Activated CD8-positive, alpha-beta memory T cell treated with anti-CD3 and anti-CD28 coated beads for 36 hours (primary cell): ENCODE data around the gene RNGTT. TPM values are rescaled to one million over a fixed set of nuclear protein-coding genes. Genes with fewer than 3 reads are reported as not detected.

Source experiments
- CTCF ChIA-PET: fragments of 350-600 bp; sonication (Branson Sonifier 250); formaldehyde crosslinking; loops from one replicate; lab custom pipeline; 2021; ENCODE audit warnings: antibody characterized with exemption; lab: Charles Lee
- POLR2A ChIA-PET: fragments of 350-600 bp; sonication (Branson Sonifier 250); formaldehyde crosslinking; loops from one replicate; lab custom pipeline; 2021; ENCODE audit warnings: antibody characterized with exemption; lab: Charles Lee
- total RNA-seq, 2 experiments: library from RNA; stranded (reverse); gene quantifications; one replicate each; pipeline ENCODE4 v1.2.3, GENCODE V29; 2021

Gene RNGTT
- total RNA-seq, 2 experiments from 2014 or later: 20.4 to 22.1 TPM

DNA sequence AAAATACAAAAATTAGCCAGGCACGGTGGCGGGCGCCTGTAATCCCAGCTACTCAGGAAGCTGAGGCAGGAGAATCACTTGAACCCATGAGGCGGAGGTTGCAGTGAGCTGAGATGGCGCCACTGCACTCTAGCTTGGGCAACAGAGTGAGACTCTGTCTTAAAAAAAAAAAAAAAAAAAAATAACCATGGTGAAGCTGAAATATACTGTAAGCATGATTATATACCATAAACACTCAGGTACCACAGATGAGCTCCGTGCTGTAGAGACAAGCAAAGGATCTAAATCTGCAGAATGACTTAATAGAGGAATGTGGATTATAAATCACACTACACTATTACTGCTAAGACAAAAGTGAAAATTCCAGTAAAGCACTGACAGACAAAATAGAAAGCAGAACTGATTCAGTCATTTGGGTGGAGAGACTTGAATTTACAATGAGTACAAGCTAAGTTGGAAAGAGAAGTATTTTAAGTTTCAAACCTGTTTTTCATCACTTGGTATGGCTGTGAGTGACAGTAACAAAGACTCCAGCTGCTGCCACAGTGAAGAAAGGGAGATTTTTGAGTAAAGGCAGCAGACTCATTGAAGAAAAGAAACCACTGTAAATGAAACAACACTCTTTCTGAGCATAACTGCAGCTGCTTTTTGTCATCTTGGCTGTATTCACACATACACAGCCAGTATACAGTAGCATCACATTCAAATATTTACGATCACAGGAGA, 322.1 kb downstream of the RNGTT start:
- ChIA-PET POLR2A (no interaction called here), CTCF (no interaction called here)

DNA sequence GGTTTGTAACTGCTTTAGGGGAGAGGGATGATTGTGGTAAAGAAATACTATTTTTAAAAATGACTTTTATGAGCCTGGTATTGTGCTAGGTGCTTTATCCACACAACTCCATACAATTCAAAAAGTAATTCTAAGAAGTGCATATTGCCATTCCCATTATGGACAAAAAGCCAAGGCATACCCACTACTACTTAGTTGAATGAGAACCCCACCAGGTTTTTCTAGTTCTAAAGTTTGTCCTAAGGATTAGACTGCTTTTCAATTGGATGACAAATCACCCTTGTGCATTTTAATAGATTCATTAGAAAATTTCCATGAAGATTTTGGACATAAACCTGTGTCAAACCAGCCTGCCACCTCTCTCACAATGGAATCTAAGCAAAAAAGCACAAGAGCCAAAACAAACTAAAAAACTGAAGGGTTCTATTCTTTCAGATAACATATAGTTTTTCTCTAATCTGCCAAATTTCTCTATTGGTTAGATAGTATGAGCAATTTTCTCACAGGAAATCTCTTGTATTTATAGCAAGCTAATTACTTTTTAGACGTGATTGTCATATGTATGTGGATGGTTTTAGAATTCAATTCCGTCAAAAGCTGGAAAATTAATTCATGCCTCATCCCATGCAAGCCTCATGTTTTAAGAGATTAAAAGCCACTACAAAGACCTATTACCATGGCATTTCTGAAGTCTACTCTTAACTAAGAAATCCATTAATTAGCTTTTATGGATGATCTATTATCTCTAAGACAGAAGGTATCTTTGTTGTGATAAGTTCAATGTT, 325.5 kb downstream of the RNGTT start:
- ChIA-PET POLR2A (no interaction called here), CTCF (no interaction called here)

- POLR2A ChIA-PET: no interaction called here
- CTCF ChIA-PET: no interaction called here
Measured at GRCh38 chr6:88636871-88637270, 326.5 kb downstream of the RNGTT start.

- ChIA-PET POLR2A (no interaction called here), CTCF (no interaction called here)
Measured at GRCh38 chr6:88633782-88634181, 329.6 kb downstream of the RNGTT start.

GRCh38 chr6:88631830-88632229, 331.6 kb downstream of the RNGTT start:
- POLR2A ChIA-PET: no interaction called here

DNA sequence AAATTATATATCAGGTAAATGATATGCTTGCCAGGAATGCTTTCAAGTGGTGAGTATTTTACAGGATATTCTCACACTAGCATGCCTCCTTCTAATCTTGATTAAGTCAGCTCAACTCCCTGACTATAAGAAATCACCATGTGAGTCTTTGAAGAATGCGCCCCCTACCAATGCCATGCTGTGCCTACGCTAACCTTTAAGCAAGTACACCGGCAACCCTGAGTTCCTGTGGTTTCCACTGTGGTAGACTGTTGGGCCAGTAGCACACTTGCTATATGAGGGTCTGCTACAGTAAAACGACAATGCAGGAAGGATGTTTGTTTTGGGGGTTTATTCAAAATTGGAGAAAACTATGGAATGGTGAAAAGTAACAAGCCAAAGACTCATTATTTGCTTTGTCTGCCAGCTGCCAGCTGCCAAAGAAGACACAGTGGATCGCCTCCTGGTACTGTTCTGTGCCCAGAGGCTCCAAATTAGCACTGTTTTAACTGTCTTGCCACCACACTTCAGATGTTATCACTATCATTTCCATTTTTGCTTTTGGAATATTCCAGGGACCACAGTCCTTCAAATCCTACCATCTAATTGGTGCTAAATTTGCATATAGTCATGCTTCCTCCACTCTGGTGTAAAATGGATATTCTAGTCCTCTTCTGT, 333.5 kb downstream of the RNGTT start:
- ChIA-PET CTCF (no interaction called here), POLR2A (no interaction called here)

More at GRCh38 chr6:88631830-88632229, 331.6 kb downstream of the RNGTT start:
- CTCF ChIA-PET: no interaction called here

DNA sequence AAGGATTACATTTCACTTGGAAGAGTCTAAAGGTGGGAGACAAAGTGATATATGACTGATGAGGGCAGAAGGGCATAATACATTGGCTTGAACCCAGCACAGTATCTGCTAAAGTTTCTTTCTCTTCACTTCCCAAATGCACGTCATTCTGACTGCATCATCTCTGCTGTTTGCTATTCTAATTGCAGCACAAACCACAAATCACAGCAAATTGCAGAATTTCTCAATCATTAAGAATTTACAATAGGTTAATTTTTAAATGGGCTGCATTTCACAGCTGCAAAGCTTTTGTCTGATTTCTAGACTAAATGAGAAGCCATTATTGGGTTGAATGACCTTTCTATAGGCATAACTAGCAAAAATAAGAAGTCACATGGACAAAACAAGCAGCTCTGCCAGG, 337.0 kb downstream of the RNGTT start:
- ChIA-PET CTCF (no interaction called here), POLR2A (no interaction called here)

- CTCF ChIA-PET: no interaction called here
- POLR2A ChIA-PET: no interaction called here
Measured at GRCh38 chr6:88623531-88623930, 339.9 kb downstream of the RNGTT start.

GRCh38 chr6:88619951-88620350, 343.5 kb downstream of the RNGTT start:
- ChIA-PET POLR2A (no interaction called here), CTCF (no interaction called here)

DNA sequence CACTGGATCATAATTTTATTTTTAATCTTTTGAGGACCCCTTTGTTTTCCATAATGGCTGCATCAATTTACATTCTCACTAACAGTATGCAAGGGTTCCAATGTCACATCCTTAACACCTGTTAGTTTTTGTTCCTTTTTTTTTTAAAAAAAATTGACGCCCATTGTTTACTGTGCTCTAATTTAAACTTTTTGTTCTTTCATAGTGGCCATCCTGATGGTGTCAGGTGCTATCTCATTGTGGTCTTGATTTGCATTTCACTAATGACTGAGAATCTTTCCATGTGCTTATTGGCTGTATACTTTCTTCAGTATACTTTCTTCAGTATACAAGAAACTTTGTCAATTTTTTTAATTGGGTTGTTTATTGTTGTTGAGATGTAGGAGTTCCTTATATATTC, 347.0 kb downstream of the RNGTT start:
- POLR2A ChIA-PET: no interaction called here
- CTCF ChIA-PET: no interaction called here

GRCh38 chr6:88614316-88614877, 349.0 kb downstream of the RNGTT start:
- CTCF ChIA-PET: no interaction called here
- POLR2A ChIA-PET: no interaction called here

DNA sequence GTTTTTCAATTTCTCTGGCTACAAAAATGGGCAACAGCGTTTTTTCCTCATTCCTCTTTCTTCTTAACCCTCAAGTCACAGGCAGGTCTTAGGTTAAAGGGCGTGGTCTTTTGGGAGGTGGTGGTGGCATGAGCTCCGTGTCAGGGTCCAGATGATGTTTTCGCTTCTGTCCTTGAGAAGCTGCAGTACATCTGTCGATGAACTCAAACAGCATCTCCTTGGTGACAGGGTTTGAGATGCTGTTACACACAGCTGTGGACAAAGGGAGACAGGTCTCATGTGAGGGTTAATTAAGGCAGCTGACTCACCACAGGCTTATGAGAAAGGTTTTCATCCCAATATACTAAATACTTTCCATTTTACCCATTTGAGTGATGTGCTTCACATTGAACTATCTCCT, 350.8 kb downstream of the RNGTT start:
- ChIA-PET CTCF (no interaction called here), POLR2A (no interaction called here)

GRCh38 chr6:88611721-88612120, 351.7 kb downstream of the RNGTT start:
- ChIA-PET POLR2A (no interaction called here), CTCF (no interaction called here)

GRCh38 chr6:88609983-88610382, 353.4 kb downstream of the RNGTT start:
- CTCF ChIA-PET: no interaction called here
- POLR2A ChIA-PET: no interaction called here

DNA sequence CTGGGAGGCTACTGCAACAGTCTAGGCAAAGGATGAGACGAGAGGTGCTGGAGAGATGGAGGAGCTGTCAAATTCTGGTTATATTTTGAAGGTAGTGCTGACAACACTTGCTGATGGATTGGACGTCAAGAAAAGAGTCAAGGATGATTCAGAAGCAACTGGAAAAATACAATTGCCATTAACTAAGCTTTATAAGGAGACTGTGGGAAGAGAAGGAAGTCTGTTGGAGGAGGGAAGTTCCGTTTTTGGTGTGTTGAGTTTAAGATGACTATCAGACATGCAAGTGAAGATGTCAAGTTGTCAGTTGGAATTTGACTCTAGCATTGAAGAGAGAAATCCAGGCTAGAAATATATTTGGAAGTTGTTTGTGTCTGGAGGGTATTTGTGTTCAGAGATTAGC, 358.1 kb downstream of the RNGTT start:
- ChIA-PET CTCF (no interaction called here), POLR2A (no interaction called here)

- ChIA-PET POLR2A (no interaction called here), CTCF (no interaction called here)
Measured at GRCh38 chr6:88599571-88599970, 363.8 kb downstream of the RNGTT start.

- POLR2A ChIA-PET: no interaction called here
- CTCF ChIA-PET: no interaction called here
Measured at GRCh38 chr6:88596801-88597200, 366.6 kb downstream of the RNGTT start.

- CTCF ChIA-PET: no interaction called here
Measured at GRCh38 chr6:88588938-88589337, 374.5 kb downstream of the RNGTT start.

DNA sequence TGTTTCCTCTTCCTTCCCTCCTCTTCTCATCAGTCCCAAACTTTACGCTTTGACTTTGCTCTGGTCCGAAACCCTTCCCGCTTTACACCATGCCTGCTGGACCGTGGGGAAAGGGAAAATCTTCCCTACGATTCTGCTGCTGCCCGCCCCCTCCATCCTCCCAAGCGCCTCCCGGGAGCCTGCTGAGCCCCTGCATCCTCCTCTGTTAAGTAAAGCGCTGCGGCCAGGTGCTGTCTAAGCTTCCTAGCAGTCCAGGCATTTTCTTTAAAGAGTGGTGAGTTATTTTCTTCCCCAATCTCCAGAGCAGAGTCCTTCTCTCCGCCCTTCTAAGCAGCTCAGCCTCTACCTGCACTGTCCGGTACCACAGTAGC, 376.3 kb downstream of the RNGTT start:
- ChIA-PET POLR2A (no interaction called here), CTCF (no interaction called here)

More at GRCh38 chr6:88588938-88589337, 374.5 kb downstream of the RNGTT start:
- POLR2A ChIA-PET: no interaction called here

DNA sequence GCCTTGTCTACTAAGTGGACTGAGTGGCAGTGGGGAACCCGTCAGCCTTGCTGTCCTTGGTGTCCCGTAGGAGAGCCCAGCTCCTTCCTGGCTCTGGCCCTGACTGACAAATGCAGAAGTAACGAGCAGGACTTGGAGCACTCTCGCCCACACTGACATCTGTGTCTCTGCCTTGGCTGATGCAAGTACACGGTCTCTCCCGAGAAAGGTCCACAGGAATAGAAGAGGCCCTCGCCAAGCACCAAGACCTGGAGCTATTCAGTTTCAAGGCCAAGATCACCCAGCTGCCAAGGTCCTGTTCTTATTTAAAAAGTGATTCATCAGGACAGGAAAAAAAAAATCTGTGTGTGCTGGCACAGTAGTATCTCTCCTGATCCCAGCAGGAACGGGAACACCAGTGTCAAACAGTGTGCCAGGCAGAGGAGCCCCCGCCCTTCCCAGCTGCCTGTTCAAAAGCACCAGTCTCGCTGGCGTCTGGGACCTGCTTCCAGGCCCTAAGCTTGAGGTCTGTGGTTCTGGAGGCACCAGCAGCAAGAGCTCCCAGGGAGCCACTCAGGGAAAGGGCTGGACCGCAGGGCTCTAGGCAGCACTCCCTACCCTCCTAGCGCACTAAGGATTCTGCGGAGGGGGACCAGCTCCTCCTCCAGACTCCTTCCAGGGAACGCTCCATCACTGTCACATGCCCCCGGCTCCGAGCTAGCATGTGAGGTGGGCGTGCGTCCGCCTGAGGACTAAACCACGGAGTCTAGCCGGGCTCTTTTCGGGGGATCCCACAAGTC, 376.9 kb downstream of the RNGTT start:
- ChIA-PET POLR2A (no interaction called here), CTCF (no interaction called here)
